Suppressor macrophage treated with lipopolysaccharide for 1 hour (primary cell): ENCODE data around the gene QSOX1.

Experiments used
- DNase-seq, 3 donors: peaks; one replicate each; pipeline ENCODE4 v3.0.0-alpha.2; 2020 to 2022

Gene QSOX1

DNA sequence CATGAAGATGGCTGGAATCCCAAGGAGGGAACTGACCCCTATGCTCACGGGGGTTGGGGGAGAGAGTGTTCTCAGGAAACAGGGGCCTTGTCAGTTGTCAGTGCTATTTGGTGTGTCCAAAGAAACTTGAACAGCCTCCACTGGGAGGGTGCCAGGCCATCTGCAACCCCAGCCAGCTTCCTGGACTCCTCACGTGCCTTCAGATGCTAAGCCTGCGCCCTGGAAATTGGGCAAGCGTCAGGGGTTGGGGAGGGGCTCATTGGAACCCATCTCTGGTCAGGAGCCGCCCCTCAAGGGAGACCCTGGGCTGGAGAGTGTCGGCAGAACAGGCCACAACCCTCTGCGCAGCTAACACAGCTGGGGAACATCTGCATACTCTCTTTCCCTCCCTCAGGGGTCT lies 62.3 kb downstream of the QSOX1 start:
- no peak for DNase-seq

DNA sequence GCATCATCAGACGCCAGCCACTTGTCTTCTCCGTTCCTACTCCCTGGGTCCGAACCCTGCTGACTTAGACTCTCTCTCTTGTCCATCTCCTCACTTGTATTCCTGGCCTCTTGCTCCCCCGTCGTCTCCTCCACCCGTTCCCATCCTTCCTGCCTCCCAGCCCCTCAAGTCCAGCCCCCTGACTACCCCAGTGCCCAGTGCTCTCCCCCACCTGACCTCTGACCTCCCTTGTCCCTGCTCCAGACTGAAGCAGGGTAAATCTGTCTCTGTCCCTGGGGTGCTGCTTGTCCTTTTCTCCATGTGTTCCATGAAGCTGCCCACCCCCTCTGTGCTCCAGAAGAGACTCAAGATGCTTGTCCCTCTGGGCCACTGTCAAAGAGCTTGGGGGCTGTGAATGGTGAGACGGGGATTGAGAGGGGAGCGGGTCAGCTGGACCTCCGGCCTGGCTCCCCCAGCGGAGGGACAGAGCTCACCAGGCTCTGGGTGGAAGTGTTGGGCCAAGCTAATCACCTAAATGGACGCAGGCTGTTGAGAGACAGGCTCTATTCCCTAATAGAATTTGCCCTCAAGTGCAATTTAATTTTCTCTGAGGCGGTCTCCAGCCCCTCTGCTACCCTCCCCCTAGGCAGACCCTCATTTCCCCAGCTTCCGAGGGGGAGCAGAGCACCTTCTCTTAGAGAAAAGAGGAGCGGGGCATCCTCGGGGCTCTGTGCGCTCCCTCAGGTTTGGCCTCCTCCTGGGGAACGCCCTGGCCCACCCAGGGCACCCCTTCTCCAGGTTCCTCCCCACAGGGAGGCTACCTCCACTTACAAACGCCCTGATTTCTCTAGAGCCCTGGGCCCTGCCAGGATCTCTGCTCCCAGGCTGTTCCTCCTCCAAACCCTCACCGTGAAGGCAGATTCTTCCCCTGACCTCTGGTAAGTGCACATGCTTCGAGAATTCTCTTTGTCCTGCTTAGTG lies 64.4 kb downstream of the QSOX1 start:
- DNase-seq = no peak

DNA sequence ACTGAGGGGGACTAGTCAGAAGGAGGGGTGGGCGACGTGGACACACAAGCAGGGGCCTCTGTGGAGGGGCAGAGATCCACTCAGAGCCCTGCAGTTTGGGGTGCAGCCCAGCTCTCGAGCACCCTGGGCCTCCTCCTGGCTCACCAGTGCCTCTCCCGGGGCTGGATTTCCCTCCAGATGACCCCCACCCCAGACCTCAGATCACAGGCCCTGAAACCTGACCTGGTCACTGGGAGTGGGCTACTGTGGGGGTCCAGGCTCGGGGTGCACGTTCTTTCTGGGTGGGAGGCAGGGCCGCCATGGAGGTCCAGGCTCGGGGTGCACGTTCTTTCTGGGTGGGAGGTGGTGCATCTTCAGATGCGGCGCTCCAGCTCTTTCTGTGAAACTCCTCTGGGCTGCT lies 65.1 kb downstream of the QSOX1 start:
- DNase-seq = no peak

DNA sequence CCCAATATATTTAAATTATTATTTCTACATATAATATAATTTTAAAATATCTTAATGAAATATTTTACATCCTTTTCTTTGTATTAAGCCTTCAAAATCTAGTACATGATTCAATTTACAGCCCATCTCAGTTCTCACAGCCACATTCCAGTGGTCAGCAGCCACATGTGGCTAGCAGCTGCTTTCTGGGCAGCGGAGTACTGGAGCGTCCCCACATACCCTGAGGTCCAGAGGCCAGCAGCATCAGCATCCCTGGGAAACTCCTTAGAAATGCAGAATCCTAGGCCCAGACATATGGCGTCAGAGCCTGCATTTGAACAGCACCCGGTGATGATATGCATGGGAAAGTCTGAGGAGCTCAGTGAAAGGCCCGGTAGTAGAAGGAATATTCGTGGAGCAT lies 66.8 kb downstream of the QSOX1 start:
- DNase-seq = no peak

DNA sequence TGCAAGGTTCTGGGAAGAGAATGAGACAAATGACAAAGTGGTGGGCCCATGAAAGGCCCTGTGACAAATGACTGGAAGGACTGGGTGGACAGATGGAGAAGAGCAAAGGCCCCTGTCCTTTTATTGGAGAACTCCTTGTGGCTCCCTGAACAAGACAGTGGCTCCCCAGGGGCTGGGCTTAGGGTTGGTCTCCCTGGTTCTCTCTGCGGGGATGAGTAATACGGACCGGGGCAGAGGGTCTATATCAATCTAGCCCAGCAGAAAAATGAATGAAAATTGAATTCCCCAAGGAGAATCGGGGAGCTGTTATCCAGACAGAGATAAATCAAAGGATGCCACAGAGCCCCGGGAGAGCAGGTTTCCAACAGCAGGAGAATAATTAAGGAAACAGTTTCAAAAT lies 70.2 kb downstream of the QSOX1 start:
- DNase-seq = no peak

DNA sequence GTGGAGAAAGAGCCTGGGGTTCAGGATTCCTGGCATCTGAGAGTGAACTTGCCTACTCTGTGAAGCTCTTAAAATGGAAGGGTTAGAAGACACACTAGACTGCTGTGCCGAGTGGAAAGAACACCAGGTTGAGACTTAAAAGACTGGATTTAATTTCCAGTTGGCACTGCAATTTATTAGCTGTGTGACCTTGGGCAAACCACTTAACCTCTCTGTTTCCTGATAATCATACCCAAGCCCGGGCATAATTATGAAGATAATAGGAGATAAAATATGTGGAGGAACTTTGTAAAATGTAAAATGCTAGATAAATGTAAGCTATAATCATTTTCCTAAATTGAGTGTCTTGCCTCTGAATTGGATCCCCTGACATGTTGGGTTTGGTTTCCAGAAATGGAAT lies 70.7 kb downstream of the QSOX1 start:
- DNase-seq = no peak

DNA sequence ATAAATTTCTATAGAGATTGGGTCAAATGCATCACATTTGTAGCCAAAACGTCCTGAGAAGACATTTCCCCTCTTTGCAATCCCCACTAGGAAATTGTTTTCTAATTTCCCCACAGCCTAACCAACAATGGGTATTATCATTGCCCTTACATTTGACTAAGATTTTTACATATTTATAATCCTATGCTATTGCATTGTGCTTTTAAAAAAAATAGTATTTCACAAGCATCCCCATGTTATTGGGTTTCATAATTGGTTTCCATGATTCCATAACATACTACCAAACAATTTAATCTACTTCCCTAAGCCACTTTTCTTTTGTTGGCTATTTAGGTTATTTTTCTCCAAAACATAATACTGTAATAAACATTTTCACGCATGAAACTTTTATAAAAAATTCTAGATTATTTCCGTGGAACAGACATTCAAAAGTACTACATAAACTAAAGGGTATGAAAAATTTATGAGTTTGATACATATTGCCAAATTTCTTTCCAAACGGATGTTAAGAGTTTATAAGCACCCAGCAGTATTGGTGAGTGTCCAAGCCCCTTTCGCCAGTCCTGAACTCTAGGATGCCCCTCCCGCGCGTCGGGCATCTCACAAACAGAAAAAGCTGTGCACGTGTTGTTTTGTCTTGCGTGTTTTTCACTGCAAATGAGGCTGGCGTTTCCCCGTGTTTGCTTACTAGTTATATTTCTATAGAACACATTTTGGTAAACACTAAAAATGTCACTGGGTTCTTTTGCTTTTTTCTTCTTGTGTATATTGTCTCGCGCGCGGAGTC lies 73.4 kb downstream of the QSOX1 start:
- DNase-seq = peak in 1 of 3 donors; percentile 37

DNA sequence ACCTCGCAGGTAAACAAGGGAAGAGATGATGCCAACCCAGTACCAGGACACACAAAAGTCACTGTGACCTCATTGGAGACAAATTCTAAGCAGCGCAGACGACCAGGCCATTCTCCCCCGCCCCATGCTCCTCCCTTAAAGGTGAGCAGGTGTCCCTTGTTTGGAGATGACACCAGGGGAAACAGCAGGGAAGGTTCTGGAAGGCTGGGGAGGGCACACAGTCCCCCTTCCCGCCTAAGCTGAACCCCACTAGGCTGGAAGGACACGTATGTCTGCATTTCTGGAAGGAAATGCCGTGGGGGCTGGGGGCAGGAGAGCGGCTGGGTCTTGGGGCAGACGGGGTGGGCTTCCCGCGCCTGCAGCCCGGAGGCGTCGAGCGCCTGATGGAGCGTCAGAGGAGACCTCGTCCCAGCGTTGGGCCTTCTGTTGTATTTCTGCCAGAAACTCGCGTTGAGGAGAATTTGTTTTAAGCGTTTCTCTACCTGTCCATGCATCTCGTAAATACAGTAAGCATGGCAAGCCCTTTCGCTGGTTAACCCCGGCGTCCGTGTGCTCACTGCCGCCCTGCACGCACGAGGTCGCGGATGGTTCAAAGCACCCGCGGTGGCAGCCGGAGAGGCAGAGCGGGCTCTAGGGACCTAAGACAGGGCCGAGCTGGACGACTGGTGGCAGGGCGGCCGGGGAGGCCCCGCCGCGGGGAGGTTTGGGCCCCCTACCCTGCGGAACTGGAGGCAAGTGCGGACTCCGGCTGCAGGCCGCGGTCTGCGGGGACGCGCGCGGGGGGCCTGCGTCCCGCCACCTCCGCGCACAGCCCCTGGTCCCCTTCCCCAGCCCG lies 74.2 kb downstream of the QSOX1 start:
- peak in 1 of 3 donors; percentile 45 for DNase-seq

DNA sequence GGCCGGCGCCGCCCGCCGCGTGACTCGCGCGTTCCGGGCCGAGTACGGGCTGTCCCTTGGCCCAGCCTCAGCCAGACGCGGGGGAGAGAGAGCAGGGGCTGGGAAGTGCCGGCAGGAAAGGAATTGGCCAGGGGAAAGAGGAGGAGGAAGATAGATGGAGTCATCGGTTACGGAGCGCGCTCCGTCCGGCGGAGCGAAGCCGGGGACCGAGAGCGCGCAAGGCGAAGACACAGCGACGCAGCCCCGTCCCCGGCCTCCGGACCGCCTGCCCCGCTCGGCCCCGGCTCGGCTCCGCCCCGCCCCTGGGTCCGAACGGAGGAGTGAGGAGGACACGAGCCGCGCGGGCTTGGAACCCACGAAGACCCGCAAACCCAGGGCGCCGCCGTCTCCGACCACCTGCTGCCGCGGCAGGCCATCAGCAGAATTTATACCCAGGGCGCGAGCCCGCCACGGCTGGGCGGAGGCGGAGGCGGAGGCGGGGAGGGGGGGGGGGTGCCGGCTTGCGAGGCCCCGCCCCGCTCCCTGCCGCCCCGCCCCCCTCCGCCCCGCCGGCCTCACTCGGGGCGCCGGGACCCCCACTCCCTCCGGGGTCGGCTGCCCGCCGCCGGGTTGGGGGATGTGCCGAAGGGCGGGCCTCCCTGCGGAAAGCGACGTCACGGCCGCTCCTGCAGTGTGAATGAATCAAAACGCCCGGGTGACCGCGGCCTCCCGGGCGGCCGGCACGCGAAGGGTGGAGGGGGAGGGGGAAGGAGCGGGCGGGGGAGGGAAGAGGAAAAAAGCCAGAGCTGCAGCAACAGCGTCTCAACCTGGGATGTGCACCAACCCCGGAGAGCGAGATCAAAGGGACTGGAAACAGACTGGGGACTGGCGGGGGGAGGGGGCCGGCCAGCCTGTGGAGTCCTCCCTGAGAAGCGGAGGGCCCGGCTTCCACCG lies 75.1 kb downstream of the QSOX1 start, which contains the start of gene LHX4:
LHX4 (plus strand) TSS at position 782 of the 933 bp plus-strand sequence. CDS start 266 bp downstream, outside the sequence.
- DNase-seq = peak; percentile 66 to 74 (median 68)

DNA sequence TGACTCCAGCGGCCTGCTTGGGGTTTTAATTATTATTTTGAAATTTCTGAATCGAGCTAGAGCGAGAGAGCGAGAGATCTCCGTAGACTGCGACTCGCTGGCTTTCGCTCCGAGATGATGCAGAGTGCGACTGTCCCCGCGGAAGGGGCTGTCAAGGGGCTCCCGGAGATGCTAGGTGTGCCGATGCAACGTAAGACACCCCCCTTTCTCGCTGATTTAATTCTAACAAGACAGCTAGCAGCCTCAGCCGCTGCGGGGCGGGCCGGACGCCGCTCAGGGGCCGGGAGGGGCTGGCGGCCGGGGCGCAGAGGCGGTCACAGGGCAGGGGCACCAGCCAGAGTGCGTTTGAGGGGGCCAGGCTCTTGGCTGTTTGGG lies 75.7 kb downstream of the QSOX1 start:
- peak in 1 of 3 donors; percentile 24 for DNase-seq

DNA sequence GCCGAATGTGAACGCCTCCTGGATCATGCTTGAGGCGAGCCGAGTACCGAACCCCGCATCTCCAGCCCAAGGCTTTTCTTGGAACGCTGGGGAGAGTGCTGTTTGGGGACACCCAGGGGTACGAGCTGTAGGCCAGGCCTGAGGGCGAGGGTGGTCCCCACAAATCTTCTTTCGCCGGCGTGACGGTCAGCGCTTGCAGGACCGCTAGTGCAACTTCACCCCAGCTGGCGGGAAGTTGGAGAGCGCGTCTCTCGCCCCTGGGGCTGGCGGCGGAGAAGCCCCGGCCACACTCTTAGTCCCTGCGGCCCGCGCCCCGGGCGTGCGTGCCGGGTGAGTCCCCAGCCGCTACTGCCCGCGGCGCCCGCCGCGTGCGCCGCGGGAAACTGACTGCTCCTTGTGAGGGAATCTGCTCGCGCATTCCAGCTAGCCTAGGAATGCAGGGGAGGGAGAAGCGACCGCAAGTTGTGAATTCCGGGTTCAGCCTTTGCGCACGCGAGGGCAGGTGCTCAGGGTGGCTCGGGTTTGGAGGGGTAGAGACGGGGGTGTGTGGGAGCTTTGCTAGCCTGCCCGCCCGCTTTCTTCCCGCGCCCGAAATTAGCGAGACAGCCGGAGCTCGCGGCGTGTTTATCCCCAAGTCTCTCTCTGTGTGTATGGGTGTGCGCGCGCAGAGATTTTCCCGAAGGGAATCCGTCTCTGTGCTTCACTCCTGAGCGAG lies 76.3 kb downstream of the QSOX1 start:
- peak in 2 of 3 donors; percentile 42 to 60 for DNase-seq

DNA sequence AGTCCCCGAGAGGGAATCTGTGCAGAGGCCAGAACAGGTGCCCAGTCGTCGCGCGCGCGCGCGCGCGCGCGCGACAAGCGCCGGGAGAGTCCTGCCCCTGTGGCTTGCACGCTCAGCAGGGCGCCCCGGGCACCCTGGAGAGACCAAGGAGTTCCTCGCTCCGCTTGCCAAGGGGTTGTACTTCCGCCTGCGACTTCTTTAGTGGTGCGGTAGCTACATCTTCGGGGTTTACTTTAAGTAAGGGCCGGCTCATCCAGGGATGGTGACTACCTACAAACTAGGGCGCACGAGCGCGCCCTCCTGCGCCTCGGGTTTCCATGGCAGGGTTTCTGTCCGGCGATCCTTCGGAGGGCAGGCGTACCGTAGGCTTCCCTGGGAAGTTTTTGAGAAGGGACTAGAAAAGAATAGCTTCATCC lies 76.8 kb downstream of the QSOX1 start:
- DNase-seq = peak; percentile 55 to 68 (median 59)

DNA sequence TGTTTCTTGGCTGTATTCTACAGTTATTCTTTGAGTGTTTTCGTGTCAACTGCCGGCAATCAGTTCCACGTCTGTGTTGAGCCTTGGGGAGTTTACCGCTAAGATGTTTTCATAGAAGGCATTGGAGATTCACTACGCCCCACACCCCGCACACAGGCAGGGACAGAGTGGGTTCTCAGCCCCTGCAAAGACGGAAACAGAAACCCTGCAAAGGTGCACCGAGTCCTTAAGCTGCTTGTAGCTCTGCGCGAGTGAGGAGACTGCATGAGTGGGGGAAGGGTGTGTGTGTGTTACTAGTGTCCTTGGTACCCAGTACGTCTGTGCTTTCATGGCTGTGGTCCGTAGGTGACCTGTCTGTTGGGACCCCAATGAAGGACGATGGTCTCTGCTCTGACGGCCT lies 77.3 kb downstream of the QSOX1 start:
- DNase-seq = no peak

DNA sequence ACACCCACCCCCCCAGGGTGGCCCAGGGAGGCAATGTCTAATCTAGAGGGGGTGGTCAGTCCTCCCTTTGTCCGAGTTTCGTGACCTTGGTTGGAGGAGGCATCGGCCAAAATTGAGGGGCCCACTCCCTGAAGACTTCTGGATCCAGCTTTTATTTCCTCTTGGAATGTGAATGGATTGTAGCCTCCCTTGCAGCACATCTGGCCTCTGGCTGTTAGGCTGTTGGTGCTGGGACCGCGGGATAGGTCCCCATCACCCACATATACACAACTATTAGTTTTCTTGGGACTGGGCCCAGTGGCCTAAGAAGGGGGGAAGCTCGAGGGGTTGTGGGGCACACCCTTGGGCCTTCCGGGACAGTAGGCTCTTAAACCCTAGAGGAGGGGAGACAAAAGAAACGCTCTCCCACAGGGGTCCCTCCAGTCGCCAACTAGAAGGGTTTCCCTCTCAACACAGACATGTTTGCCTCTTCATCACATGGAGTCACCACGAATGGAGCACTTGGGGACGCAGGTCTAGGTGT lies 77.9 kb downstream of the QSOX1 start:
- DNase-seq = no peak

DNA sequence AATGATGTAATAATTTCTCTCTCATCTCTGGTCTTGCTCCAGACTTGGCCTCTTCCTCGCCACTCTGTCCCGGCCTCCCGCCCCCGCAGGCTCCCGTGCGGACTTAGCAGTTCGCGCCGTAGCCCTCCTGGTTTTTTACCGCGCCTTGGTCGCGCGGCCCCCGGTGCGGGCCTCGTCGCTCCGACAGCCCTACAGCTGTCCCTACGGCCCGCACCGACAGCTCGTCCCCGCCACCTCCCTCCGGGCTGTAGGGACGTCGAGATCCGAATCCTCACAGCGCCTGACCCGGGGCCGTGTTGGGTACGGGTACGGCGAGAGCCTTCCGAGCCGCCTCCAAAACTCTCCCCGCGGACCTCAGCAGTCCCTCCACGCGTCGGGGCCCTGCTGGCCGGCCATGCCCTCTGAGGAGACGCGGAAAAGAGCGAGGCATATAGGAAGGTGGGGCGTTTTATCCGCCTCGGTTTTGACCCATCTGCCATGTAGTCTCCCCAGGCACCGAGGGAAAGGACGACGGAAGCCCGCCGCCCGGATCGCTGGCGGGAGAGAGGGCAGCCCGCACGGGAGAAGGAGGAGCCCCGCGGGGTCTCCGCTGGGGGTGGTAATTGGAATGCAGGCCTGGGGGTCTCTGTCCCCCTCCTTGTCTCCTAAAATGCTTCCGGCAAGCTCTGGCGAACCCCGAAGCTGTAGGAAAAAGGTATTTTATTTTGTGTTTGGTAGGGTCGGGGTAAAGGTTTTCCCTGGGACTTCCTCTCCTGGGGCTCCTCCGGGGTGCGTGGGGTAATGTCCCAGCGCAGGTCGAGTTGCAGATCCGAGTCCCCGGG lies 78.7 kb downstream of the QSOX1 start:
- peak in 1 of 3 donors; percentile 45 for DNase-seq

DNA sequence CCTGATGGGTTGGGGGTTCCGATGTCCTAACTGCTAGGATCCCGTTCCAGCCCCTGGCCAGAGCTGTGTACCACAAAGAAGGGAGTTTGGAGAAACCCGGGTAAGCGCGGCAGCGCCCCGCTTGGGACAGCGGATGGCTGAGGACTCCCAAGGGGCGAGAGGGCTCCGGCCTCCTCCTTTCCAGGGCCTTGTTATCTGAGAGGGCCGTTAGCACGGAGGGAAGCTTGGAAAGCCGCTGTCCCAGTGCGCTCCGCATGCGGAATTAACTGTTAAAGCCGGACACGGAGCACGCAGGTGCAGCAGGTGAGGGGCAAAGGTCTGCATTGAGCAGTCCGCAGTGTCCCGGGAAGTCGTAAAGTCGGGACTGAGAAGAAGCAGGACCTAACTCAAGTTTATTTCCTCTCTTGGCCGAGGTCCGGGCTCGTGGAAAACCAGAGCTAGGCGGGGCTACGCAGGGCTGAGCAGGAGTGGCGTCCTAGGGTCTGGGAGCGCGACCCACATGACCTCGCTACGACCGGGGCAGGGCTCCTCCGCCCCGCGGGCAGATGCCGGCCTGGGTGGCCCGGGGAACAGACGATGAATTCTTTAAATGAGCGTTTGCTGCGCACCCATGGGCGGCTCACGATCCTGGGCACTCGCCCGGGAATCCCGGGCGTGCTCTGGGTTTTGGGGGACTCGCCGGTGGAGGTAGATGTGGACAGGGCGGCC lies 79.9 kb downstream of the QSOX1 start:
- peak; percentile 29 to 40 (median 31) for DNase-seq

DNA sequence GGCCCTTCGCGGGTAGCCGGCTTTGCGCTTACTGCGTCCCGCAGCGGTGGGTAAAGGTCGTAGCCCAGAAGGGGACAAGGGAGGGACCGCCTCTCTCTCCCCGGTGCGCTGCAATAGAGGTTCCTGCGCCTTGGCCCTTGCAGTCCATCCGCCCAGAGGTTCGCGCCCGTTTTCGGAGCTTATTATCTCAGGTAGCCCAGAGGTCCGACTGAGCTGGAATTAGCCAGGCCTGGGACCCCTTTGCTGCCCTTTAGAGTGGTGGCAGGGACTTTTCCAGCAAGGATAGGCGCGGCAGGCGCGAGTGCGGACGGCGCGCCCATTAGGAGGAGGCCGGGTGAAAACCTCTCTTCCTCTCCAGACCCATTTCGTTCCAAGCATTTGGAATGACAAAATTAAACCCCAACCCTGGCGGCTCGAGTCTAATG lies 80.4 kb downstream of the QSOX1 start:
- DNase-seq = peak in 1 of 3 donors; percentile 24

DNA sequence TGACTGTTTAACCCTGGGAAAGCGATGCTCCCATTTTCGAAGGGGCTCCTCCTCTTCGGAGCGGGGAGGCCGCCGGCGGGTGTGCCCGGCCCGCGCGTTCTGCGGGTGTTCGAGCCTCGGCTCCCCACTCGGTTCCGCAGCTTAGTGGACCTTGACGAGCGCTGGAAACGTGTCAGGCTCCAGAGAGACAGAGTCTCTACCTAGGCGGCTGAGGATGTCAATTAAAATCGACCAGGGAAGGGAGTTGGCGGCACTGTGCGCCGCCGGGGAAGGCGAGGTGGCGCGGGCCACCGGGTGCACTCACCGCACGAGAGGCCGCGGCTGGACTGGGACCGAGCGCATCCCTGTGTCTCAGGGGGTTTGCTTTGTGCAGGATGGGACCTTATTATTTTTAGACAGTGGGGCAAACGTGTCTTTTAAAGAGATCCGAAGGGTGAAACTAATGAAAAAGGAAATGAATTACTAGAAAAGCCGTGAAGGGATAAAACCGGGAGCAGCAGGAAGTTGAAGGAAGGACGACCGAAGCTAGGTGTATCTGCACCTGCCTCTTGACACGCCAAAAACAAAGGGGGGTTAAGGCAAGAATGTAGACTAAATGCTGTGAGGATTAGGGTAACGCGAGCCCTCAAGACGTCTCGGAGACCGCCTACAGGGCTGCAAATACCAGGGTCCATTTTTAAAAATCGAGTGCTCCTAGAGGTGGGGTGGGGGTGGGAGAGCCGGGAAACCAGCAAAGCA lies 81.0 kb downstream of the QSOX1 start:
- peak in 1 of 3 donors; percentile 24 for DNase-seq
